ENCODE measurements around the gene ARHGEF3.

GRCh38 chr3:56753206-56753820 lies 48.4 kb downstream of the ARHGEF3 start:
- no peak for TF ChIP-seq CTCF (IDR thresholded peaks at IDR 0.05; ENCODE audit: low read length)
- no peak for TF ChIP-seq EZH2 (IDR thresholded peaks at IDR 0.05; ENCODE audit: borderline replicate concordance, low read length)
